Coronary artery (tissue), 2 donors: Measurements from ENCODE around the gene CARD16.

Source experiments
- DNase-seq: peaks from one replicate; pipeline ENCODE4 v3.0.0-alpha.2; 2017; ENCODE audit warnings: low spot score
- H3K27ac ChIP-seq, 2 donors: fragments of 200-600 bp; sonication (generic); one replicate each; pipeline ENCODE4 v1.5.1; 2016 to 2019
- H3K4me3 ChIP-seq: fragments of 200-600 bp; sonication (generic); 2 replicates; pipeline ENCODE4 v1.5.1; 2016; ENCODE audit warnings: mild to moderate bottlenecking, moderate library complexity
- TF ChIP-seq, protein P1 (sequence below): fragments of 200-600 bp; sonication (generic); IDR thresholded peaks from one replicate; pipeline ENCODE4 v1.5.1; 2019; ENCODE audit warnings: antibody characterized with exemption

Gene CARD16

DNA sequence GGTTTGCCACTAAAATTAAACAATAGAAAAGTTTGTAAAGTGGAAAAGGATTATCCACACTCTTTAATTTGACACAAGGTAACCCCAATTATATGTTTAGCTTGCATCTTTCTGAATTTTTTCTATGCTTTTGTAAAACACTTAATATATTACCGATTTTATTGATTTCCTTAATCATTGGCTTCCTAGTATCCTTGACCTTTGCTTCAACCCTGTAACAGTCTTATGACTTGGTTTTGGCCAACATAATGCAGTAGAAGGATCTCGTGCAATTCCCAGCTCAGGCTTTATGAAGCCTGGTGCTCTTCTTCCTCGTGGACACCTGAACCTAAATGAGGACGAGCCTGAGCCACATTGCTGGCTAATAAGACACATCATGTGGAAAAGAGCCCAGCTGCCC, 53.1 kb downstream of the CARD16 start:
- Histone ChIP-seq H3K27ac (no peak overlapping the region), H3K4me3 (no peak overlapping the region)
- TF ChIP-seq, protein P1, sequence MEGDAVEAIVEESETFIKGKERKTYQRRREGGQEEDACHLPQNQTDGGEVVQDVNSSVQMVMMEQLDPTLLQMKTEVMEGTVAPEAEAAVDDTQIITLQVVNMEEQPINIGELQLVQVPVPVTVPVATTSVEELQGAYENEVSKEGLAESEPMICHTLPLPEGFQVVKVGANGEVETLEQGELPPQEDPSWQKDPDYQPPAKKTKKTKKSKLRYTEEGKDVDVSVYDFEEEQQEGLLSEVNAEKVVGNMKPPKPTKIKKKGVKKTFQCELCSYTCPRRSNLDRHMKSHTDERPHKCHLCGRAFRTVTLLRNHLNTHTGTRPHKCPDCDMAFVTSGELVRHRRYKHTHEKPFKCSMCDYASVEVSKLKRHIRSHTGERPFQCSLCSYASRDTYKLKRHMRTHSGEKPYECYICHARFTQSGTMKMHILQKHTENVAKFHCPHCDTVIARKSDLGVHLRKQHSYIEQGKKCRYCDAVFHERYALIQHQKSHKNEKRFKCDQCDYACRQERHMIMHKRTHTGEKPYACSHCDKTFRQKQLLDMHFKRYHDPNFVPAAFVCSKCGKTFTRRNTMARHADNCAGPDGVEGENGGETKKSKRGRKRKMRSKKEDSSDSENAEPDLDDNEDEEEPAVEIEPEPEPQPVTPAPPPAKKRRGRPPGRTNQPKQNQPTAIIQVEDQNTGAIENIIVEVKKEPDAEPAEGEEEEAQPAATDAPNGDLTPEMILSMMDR, result no peak
- DNase-seq, result no peak
